Stromal cell of bone marrow (primary cell): ENCODE data around the gene DTWD1.
A peak's percentile ranks its signal among the peaks of the same experiment; 100 is the strongest.
"Not testable (repeated sequence)": the region's sequence is repeated elsewhere in the genome, so short reads cannot be mapped to it uniquely, and the experiment has no call there.

Experiments used
- DNase-seq: peaks from one replicate; pipeline ENCODE4 v3.0.0-alpha.2; 2012; ENCODE audit warnings: low read depth

The DTWD1 gene

GRCh38 chr15:49620658-49621368 is at the start of gene DTWD1, which contains the start of gene FAM227B:
Gene DTWD1 (plus strand): TSS chr15:49621048. CDS start chr15:49625168, 4,120 bp downstream.
Gene FAM227B (minus strand): TSS chr15:49620818. CDS start chr15:49615171, 5,647 bp downstream.
- DNase-seq = peak; percentile 97

- no peak for DNase-seq
Observed at GRCh38 chr15:49573421-49573820, 47.4 kb upstream of the DTWD1 start.

- DNase-seq = no peak
Observed at GRCh38 chr15:49589030-49589429, 31.8 kb upstream of the DTWD1 start.

GRCh38 chr15:49592829-49593316 is 28.0 kb upstream of the DTWD1 start:
- not testable (repeated sequence) for DNase-seq

GRCh38 chr15:49604625-49605409 is 16.0 kb upstream of the DTWD1 start:
- no peak for DNase-seq

- no peak for DNase-seq
Observed at GRCh38 chr15:49605588-49605987, 15.3 kb upstream of the DTWD1 start.

- no peak for DNase-seq
Observed at GRCh38 chr15:49606594-49606993, 14.3 kb upstream of the DTWD1 start.

- DNase-seq = no peak
Observed at GRCh38 chr15:49610157-49610918, 10.5 kb upstream of the DTWD1 start.

- DNase-seq = not testable (repeated sequence)
Observed at GRCh38 chr15:49612240-49612639, 8.6 kb upstream of the DTWD1 start.

- DNase-seq = no peak
Observed at GRCh38 chr15:49619226-49619625, 1.6 kb upstream of the DTWD1 start.

GRCh38 chr15:49620199-49620598 is 649 bp upstream of the DTWD1 start:
- DNase-seq = no peak

GRCh38 chr15:49621401-49621811 is 558 bp downstream of the DTWD1 start:
- no peak for DNase-seq

- no peak for DNase-seq
Observed at GRCh38 chr15:49621887-49622286, 1.0 kb downstream of the DTWD1 start.

- DNase-seq = no peak
Observed at GRCh38 chr15:49622561-49622960, 1.7 kb downstream of the DTWD1 start.

- DNase-seq = peak; percentile 55
Observed at GRCh38 chr15:49624056-49624455, 3.2 kb downstream of the DTWD1 start.

- no peak for DNase-seq
Observed at GRCh38 chr15:49625460-49626036, 4.7 kb downstream of the DTWD1 start.

GRCh38 chr15:49627407-49627877 is 6.6 kb downstream of the DTWD1 start:
- peak; percentile 84 for DNase-seq

- DNase-seq = no peak
Observed at GRCh38 chr15:49628379-49628778, 7.5 kb downstream of the DTWD1 start.

GRCh38 chr15:49637857-49638256 is 17.0 kb downstream of the DTWD1 start:
- DNase-seq = no peak

GRCh38 chr15:49644364-49644794 is 23.5 kb downstream of the DTWD1 start:
- DNase-seq = no peak

GRCh38 chr15:49645277-49645676 is 24.4 kb downstream of the DTWD1 start:
- no peak for DNase-seq

- peak; percentile 36 for DNase-seq
Observed at GRCh38 chr15:49645941-49646340, 25.1 kb downstream of the DTWD1 start.
